Measurements from ENCODE around the gene GRM8.

DNA sequence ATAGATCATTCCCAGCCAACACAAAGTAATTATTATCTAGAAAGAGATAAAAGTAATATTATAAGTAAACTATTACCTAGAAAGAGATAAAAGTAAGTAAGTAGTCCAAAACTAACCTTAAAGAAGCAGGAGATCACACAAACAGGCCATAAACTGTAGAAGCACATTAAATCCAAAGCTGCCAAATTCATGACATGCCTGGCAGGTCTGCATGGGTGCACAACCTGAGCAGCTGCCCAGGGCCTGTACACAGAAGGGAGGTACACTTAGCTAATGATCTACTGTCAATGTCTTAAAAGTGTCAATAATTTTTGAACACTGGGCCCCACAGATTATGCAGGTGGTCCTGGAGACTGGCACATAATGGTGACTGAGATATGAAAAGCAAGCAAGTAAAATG lies 196.5 kb downstream of the GRM8 start:
- TF ChIP-seq, protein P1, sequence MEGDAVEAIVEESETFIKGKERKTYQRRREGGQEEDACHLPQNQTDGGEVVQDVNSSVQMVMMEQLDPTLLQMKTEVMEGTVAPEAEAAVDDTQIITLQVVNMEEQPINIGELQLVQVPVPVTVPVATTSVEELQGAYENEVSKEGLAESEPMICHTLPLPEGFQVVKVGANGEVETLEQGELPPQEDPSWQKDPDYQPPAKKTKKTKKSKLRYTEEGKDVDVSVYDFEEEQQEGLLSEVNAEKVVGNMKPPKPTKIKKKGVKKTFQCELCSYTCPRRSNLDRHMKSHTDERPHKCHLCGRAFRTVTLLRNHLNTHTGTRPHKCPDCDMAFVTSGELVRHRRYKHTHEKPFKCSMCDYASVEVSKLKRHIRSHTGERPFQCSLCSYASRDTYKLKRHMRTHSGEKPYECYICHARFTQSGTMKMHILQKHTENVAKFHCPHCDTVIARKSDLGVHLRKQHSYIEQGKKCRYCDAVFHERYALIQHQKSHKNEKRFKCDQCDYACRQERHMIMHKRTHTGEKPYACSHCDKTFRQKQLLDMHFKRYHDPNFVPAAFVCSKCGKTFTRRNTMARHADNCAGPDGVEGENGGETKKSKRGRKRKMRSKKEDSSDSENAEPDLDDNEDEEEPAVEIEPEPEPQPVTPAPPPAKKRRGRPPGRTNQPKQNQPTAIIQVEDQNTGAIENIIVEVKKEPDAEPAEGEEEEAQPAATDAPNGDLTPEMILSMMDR (IDR thresholded peaks at IDR 0.05; ENCODE audit: low read length), result no peak
- no peak for TF ChIP-seq EZH2 (optimal IDR thresholded peaks at IDR 0.05; ENCODE audit: low read depth, low read length)
